A204.1 (cell line): Measurements from ENCODE around the gene C3orf80.
"Not testable (repeated sequence)": the region's sequence is repeated elsewhere in the genome, so short reads cannot be mapped to it uniquely, and the experiment has no call there.

Experiments used
- FAIRE-seq: peaks from 2 replicates; lab custom pipeline; 2012; peaks lifted over from hg19 to GRCh38; lab: Jason Lieb, UNC

Gene C3orf80

GRCh38 chr3:160225176-160226025 is at the start of gene C3orf80:
TSS of gene C3orf80 (plus strand) at chr3:160225422. CDS start at chr3:160225636, 214 bp downstream.
- FAIRE-seq, result no peak

- FAIRE-seq, result no peak
Measured at GRCh38 chr3:160176923-160177322, 48.3 kb upstream of the C3orf80 start.

- FAIRE-seq, result not testable (repeated sequence)
Measured at GRCh38 chr3:160178661-160179060, 46.6 kb upstream of the C3orf80 start.

- FAIRE-seq, result not testable (repeated sequence)
Measured at GRCh38 chr3:160179403-160179802, 45.8 kb upstream of the C3orf80 start.

GRCh38 chr3:160179906-160180305 is 45.3 kb upstream of the C3orf80 start:
- FAIRE-seq, result no peak

- FAIRE-seq, result no peak
Measured at GRCh38 chr3:160180581-160181216, 44.5 kb upstream of the C3orf80 start.

GRCh38 chr3:160183345-160184076 is 41.7 kb upstream of the C3orf80 start:
- FAIRE-seq, result no peak

- no peak for FAIRE-seq
Measured at GRCh38 chr3:160184655-160185054, 40.6 kb upstream of the C3orf80 start.

- no peak for FAIRE-seq
Measured at GRCh38 chr3:160185751-160186150, 39.5 kb upstream of the C3orf80 start.

GRCh38 chr3:160187288-160187687 is 37.9 kb upstream of the C3orf80 start:
- no peak for FAIRE-seq

GRCh38 chr3:160192310-160193029 is 32.8 kb upstream of the C3orf80 start:
- FAIRE-seq, result no peak

GRCh38 chr3:160193644-160194192 is 31.5 kb upstream of the C3orf80 start:
- FAIRE-seq, result no peak

- FAIRE-seq, result no peak
Measured at GRCh38 chr3:160194438-160194837, 30.8 kb upstream of the C3orf80 start.

- no peak for FAIRE-seq
Measured at GRCh38 chr3:160195106-160195505, 30.1 kb upstream of the C3orf80 start.

GRCh38 chr3:160196511-160197104 is 28.6 kb upstream of the C3orf80 start:
- FAIRE-seq, result no peak

- FAIRE-seq, result no peak
Measured at GRCh38 chr3:160199108-160199507, 26.1 kb upstream of the C3orf80 start.

GRCh38 chr3:160200353-160200752 is 24.9 kb upstream of the C3orf80 start:
- FAIRE-seq, result no peak

- not testable (repeated sequence) for FAIRE-seq
Measured at GRCh38 chr3:160204396-160205011, 20.7 kb upstream of the C3orf80 start.

GRCh38 chr3:160205606-160206005 is 19.6 kb upstream of the C3orf80 start:
- FAIRE-seq, result no peak

GRCh38 chr3:160210341-160210740 is 14.9 kb upstream of the C3orf80 start:
- FAIRE-seq, result no peak

GRCh38 chr3:160210799-160211221 is 14.4 kb upstream of the C3orf80 start:
- no peak for FAIRE-seq
